Posterior cingulate gyrus (tissue), 11 donors: ENCODE results near the gene RHD.
"Not testable (repeated sequence)": the region's sequence is repeated elsewhere in the genome, so short reads cannot be mapped to it uniquely, and the experiment has no call there.

Source experiments
- DNase-seq, 10 donors: peaks; one replicate each; pipeline versions ENCODE4 v3.0.0 to v3.0.0-alpha.2; 2020 to 2021; ENCODE audit warnings: mixed read lengths in 3 of 10
- intact Hi-C: fragments of 100-400 bp; cut with DNase I; formaldehyde crosslinking; loops from one replicate; pipeline ENCODE4 v1.15.1; 2023

RHD gene

GRCh38 chr1:25255706-25256577 is 16.4 kb upstream of the RHD start:
- DNase-seq = no peak
- intact Hi-C loops = no loop called here

GRCh38 chr1:25256578-25256965 is 15.7 kb upstream of the RHD start:
- no peak for DNase-seq
- intact Hi-C loops = no loop called here

DNA sequence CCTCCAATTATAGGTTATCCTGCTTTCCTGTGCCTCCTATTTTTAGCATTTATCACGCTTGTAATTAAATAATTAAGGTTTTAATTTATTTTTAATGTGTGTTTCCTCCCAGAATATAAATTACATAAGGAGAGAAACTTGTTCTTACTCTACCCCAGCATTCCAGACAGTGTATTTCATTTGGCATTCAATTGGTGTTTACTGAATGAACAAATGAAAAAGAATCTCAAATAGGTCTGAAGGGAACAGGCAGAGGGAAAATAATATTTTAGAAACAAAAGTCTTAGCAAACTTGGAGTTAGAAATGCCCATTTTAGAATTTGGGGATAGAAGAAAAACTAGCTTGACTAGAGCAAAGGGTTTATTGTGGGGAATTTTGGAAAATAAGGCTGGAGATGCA is 15.1 kb upstream of the RHD start:
- intact Hi-C loops = no loop called here

GRCh38 chr1:25259813-25260212 is 12.5 kb upstream of the RHD start:
- intact Hi-C loops, DNase-seq: not testable (repeated sequence)

More for the DNA sequence above, 15.1 kb upstream of the RHD start:
- no peak for DNase-seq

DNA sequence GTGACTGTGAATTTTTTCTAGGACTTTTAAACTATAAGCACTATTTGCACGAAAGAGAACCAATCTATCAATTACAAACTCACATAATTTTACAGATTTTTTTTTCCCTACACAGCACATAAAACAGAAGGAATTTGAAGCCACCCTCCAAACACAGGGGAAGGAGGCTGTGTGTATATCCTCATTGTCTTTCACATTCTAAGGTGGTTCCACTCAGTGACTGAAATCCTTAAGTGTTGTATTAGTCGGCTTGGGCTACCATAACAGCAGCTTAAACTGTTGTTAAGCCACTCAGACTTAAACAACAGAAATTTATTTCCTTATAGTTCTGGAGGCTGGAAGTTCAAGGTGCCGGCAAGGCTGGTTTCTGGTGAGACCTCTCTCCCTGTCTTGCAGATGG is 12.0 kb upstream of the RHD start:
- DNase-seq, intact Hi-C loops: not testable (repeated sequence)

DNA sequence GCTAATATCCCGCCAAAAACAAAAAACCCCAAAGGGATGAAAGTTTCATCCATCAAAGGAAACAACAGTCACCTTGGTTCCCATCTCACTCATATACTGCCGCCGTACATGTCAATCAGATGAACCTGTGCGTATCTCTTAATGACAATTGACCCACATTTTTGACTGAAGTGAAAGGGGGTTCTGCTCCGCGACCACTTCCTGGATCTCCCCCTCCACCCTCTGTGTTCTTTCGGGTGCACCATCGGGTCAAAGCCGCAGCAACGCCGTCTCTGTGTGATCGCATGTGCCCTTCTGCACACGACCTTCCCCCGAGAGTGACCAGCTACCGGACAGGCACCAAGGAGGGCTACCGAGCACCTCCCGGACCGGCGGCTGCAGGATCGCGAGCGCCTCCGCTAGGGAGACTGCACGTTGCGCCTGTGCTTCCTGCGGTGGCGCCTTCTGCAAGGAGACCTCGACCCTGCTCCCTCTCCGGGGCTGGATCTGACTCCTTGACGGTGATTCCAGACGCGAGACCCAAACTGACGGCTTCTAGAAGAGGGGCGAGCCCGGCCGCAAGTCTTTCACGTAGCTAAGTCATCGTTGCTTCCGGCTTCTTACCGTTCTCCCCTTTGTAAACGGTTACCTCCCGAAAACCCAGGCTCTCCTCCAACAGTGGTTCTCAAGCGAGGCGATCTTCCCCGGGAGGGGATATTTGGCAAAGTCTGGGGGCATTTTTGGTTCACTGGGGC is 5.6 kb upstream of the RHD start:
- intact Hi-C loops = not testable (repeated sequence)
- peak in 6 of 10 donors; percentile 15 to 89 (median 52) for DNase-seq

DNA sequence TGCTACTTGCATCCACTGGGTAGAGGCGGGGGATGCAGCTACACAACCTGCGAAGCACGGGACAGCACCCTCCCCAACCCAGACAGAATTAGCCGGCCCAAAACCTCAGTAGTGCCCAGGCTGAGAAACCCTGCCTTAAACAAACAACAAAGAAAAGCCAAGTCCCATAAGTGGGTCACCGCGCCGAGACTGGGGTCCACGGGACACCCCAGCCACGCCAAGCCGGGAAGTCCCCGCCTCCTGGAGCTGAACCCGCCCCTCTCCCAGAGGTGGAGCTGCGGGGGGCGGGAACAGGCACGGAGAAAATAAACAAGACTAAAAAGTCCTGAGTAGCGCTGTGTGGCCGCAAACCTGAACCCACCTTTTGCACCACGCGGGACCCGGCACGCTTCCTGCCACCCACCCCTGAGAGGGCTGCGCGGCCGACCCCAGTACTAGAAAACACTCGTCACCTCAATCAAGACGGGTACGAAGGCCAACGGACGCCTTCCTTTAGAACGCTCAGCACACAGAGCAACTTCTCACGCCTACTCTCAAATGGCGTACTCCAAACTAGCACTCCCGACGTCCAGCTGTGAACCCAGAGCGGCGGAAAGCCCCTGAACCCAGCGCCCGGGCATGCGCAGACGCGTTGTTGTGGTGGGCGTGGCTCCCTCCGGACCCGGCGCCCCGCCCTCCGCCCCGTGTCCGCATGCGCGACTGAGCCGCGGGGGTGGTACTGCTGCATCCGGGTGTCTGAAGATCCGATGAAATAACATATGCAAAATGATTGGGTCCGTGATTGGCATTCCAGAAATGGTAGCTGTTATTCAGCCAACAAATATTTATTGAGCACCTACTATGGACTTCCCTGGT is 4.8 kb upstream of the RHD start:
- intact Hi-C loops = not testable (repeated sequence)
- peak in 8 of 10 donors; percentile 61 to 94 (median 82) for DNase-seq

DNA sequence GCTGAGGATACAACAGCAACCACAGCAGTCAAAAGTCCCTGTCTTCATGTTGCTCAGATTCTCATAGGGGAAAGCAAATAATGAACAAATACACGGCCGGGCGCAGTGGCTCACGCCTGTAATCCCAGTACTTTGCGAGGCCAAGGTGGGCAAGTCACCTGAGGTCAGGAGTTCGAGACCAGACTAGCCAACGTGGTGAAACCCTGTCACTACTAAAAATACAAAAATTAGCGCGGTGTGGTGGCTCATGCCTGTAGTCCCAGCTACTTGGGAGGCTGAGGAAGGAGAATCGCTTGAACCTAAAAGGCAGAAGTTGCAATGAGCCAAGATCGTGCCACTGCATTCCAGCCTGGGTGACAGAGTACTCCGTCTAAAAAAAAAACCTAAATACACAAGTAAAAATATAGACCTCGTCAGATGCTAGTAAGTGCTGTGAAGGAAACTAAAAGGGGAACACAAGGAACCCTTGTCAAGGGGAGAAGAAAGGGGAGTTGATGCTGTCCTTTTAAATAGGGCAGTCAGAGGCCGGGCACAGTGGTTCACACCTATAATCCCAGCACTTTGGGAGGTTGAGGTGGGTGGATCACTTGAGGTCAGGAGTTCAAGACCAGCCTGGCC is 4.1 kb upstream of the RHD start:
- DNase-seq, intact Hi-C loops: not testable (repeated sequence)

DNA sequence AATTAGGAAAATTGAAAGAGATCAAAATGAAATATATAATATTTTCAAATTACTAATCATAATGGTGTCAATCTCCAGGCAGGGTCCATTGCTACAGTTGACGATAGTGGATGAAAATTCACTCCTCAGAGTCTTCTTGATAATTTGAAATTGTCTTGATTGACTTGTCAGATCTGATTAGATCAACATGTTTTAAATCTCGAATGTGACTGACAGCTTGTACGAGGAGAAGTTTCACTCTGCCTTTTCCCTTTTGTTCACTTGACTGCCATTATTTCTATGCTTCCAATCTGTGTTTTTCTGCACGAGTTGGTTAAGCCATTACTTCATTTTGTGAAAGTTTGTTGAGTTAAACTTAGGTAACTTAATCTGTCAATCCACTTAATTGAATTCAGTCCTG is 3.3 kb downstream of the RHD start:
- DNase-seq, intact Hi-C loops: not testable (repeated sequence)

DNA sequence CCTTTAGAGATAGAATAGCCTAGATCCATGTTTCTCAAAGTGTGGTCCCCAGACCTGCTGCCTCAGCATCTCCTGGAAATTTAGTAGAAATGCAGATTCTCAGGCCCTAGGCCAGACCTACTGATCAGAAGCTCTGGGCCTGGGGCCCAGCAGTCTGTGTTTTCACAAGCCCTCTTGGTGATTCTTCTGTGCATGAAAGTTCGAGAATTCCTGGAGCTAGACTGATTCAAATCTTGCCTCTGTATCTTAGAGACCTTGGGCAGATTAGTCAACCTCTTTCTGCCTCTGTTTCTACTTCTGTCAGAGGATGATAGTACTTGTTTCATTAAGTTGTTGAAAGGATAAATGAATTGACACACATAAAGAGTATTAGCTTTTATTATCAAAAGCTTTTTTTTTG is 5.0 kb downstream of the RHD start:
- DNase-seq, intact Hi-C loops: not testable (repeated sequence)

GRCh38 chr1:25278358-25278757 is 6.0 kb downstream of the RHD start:
- intact Hi-C loops, DNase-seq: not testable (repeated sequence)

- intact Hi-C loops, DNase-seq: not testable (repeated sequence)
Measured at GRCh38 chr1:25278790-25279189, 6.5 kb downstream of the RHD start.

DNA sequence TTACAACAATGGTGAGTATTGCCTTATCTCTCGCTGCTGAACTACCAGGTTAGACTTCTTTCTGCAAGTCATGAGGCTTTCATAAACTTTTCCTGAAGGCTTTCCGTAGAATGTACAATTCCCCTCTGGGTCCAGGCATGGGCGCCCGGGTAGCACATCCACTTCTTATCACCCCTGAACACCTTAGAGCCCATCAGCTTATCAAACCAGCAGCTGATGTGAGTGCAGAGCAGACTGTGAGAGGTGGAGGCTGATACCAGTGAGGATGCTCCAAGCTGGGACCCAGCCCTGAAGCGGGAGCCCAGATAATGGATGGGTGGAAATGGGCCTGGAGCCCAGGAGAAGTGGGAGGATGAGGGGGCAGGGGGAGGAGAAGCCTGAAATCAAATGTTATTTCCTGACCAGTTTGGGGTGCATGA is 7.4 kb downstream of the RHD start:
- intact Hi-C loops = not testable (repeated sequence)
- DNase-seq = peak in 1 of 10 donors; percentile 69

- intact Hi-C loops = loop anchor here (5.0 kb wide), 1 partner anchor 126 kb away; no protein-coding TSS in a partner anchor
Measured at GRCh38 chr1:25285862-25286261, 13.6 kb downstream of the RHD start.

GRCh38 chr1:25287164-25287563 is 14.9 kb downstream of the RHD start:
- intact Hi-C loops = loop anchor here (5.0 kb wide), 1 partner anchor 125 kb away; no protein-coding TSS in a partner anchor
- not testable (repeated sequence) for DNase-seq

More at GRCh38 chr1:25285862-25286261, 13.6 kb downstream of the RHD start:
- DNase-seq = not testable (repeated sequence)

DNA sequence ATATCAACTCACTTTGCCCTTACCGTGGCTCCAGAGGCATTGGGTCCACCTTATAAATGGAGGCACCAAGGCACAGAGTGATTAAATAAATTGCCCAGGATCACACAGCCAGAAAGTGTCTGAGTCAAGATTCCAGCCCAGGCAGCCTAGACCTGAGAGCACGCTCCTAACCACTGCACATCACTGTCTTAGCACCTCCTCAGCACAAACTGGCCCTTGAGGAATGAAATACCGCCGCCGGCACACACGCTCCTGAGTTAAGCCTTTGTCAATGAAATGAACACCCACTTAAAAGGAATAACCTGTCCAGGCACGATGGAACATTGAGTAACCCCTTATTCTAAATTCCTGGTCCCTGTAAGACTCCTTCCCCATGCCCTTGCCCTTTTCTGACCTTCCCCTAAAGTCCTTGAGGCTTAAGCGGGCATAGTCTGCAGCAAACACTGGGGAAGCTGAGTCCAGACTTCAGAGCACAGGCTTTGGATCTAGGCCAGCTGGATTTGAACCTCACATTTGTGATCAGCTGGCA is 16.3 kb downstream of the RHD start:
- not testable (repeated sequence) for DNase-seq
- intact Hi-C loops = loop anchor here (5.0 kb wide), 1 partner anchor 124 kb away; no protein-coding TSS in a partner anchor

DNA sequence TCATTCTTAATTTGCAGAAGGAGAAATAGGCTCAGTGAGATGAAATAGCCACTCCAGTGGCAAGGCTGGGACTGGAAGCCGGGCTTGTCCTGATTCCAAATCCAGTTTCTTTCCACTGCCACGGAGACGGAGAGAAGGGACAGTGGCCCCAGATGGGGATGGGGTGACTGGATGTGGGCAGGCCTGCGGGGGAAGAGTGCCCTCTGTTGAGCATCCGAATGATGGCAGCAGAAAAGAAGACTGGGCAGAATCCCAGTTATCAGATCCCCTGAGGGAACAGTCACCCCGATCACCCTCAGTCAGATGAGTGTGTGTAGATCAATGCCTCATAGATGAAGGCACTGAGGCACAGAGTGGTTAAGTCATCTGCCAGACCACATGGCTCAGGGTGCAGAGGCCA is 17.7 kb downstream of the RHD start:
- not testable (repeated sequence) for DNase-seq
- intact Hi-C loops = loop anchor here (10.0 kb wide), 1 partner anchor 45 kb away; the partner anchor contains the start of gene RSRP1

DNA sequence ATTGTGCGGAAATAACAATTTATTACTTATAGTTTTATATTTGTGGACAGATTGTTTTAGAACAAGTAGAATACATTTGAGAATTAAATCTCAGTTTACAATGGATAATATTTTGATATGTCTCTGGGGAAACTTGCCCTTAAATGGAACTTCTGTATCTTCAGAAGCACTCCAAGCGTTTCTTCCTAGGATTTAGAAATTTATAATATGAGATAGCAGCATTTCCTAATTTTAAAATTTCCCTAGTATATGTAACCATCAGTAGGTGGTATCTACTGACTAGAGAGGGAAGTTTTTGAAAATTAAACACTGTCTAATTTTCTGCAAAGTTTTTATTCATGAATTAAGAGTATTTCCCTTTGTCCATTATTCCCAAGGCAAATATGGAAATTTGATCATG is 21.1 kb downstream of the RHD start:
- intact Hi-C loops = loop anchor here (10.0 kb wide), 1 partner anchor 49 kb away; the partner anchor contains the start of gene RSRP1
- not testable (repeated sequence) for DNase-seq
